Right lobe of liver (tissue), 6 donors: ENCODE data around the gene CTNND2. TPM values are rescaled to one million over a fixed set of nuclear protein-coding genes. Genes with fewer than 3 reads are reported as not detected.

Experiments
- ATAC-seq, 4 donors: fragments of 200-7000 bp; cut with Tn5 transposase; one replicate each; pipeline ENCODE4 v1.9.1; 2020; ENCODE audit warnings: mild to moderate bottlenecking in 4 of 4, moderate library complexity in 4 of 4
- DNase-seq, 3 donors: peaks; one replicate each; pipeline ENCODE4 v3.0.0-alpha.2; 2020
- H3K27ac ChIP-seq, 3 donors: fragments of 200-600 bp; one replicate each; pipeline ENCODE4 v1.8.0; 2022
- H3K27me3 ChIP-seq, 2 donors: fragments of 200-600 bp; one replicate each; pipeline ENCODE4 v1.8.0; 2022
- H3K36me3 ChIP-seq, 4 donors: fragments of 200-600 bp; sonication (generic) in 1 of 4; one replicate each; pipeline versions ENCODE4 v1.5.1 to v1.8.0; 2017 to 2022; ENCODE audit warnings: control low read depth in 1 of 4
- H3K4me1 ChIP-seq, 4 donors: fragments of 200-600 bp; sonication (generic) in 1 of 4; one replicate each; pipeline versions ENCODE4 v1.5.1 to v1.8.0; 2017 to 2022; ENCODE audit warnings: control low read depth in 1 of 4
- H3K4me3 ChIP-seq, 3 donors: fragments of 200-600 bp; one replicate each; pipeline ENCODE4 v1.8.0; 2022
- H3K9me3 ChIP-seq, 4 donors: fragments of 200-600 bp; sonication (generic) in 1 of 4; one replicate each; pipeline versions ENCODE4 v1.5.1 to v1.8.0; 2017 to 2022; ENCODE audit warnings: control low read depth in 1 of 4
- POLR2A ChIP-seq: fragments of 450-650 bp; IDR thresholded peaks from one replicate; pipeline ENCODE4 v1.6.1; 2017; ENCODE audit warnings: antibody characterized with exemption, mild to moderate bottlenecking
- WGBS: methylation state at CpG from one replicate; pipeline ENCODE4 v1.1.6; 2018; ENCODE audit warnings: low coverage, low lambda C conversion rate; ENCODE audit not compliant: insufficient coverage; ENCODE audit errors: missing lambda C conversion rate; 5-methylcytosine and 5-hydroxymethylcytosine counted together
- intact Hi-C, 2 donors: fragments of 100-400 bp; cut with DNase I; formaldehyde crosslinking; loops; one replicate each; pipeline versions ENCODE4 v1.11.2 to v1.14.1; 2022
- total RNA-seq, 6 experiments: library from RNA; depleted of rRNA in 2 of 6; stranded (reverse); fragments of >200 nt in 2 of 6; fragmentation: NEBNext Ultra II Directional in 3 of 6; extraction: Animal tissue kit (Norgen Biotek cat#: 25700) in 3 of 6; gene quantifications; one replicate each; pipeline versions ENCODE4 v1.1.0 to v1.2.4, GENCODE V29; 2016 to 2023
- TF ChIP-seq, protein P1 (sequence below), 4 donors: fragments of 200-600 bp in 3 of 4; fragments of 450-650 bp in 1 of 4; IDR thresholded peaks; one replicate each; pipeline versions ENCODE4 v1.5.1 to v1.8.0; 2016 to 2022; ENCODE audit warnings: antibody characterized with exemption in 4 of 4, mild to moderate bottlenecking in 2 of 4
- donor health status: DM: no; HTN: yes; CAD: no.
- donor health status: DM: no; HTN: no; CAD: no.
- donor health status: DM: no; HTN: no; CAD: no.
- donor health status: DM: no; HTN: yes; CAD: no.
- donor health status: DM: no; HTN: yes; CAD: no.

CTNND2 gene
- total RNA-seq, 6 experiments from 2014 or later: 0.06 to 1.5 (median 1.1) TPM

DNA sequence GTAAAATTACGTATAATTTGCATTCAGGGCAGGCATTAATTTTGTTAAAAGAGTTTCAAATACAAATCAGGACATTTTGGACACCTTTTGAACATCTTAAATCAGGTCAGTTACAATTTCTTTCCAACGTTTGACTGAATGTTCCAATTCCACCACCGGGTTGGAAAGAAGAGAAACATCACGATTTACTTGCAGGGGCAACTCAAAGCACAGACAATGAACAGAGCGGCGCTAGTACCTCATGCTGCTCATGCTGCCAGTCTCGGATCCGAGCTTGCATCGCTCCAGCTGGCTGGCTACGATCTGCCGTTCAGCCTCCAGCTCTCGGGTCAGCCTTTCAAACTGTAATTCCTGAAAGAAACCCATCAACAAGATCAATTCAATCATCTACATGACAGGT lies 339.5 kb downstream of the CTNND2 start:
- TF ChIP-seq, protein P1, sequence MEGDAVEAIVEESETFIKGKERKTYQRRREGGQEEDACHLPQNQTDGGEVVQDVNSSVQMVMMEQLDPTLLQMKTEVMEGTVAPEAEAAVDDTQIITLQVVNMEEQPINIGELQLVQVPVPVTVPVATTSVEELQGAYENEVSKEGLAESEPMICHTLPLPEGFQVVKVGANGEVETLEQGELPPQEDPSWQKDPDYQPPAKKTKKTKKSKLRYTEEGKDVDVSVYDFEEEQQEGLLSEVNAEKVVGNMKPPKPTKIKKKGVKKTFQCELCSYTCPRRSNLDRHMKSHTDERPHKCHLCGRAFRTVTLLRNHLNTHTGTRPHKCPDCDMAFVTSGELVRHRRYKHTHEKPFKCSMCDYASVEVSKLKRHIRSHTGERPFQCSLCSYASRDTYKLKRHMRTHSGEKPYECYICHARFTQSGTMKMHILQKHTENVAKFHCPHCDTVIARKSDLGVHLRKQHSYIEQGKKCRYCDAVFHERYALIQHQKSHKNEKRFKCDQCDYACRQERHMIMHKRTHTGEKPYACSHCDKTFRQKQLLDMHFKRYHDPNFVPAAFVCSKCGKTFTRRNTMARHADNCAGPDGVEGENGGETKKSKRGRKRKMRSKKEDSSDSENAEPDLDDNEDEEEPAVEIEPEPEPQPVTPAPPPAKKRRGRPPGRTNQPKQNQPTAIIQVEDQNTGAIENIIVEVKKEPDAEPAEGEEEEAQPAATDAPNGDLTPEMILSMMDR (IDR thresholded peaks at IDR 0.05): no peak
- no peak for TF ChIP-seq POLR2A
- DNase-seq (no peak), ATAC-seq (no peak)
- intact Hi-C loops: no loop called here
- Histone ChIP-seq H3K27me3 (no peaks in the 10 kb centered on the region), H3K4me1 (no peaks in the 10 kb centered on the region), H3K9me3 (no peaks in the 10 kb centered on the region), H3K27ac (no peak overlapping the region), H3K4me3 (no peak overlapping the region), H3K36me3 (no peaks in the 10 kb centered on the region)
- 67% methylated on average over 12 of the region's 12 CpGs for WGBS

- intact Hi-C loops: no loop called here
- no peaks in the 10 kb centered on the region for H3K9me3 ChIP-seq
- WGBS: 63% methylated on average over 2 of the region's 2 CpGs
- H3K27me3 ChIP-seq: no peaks in the 10 kb centered on the region
- ATAC-seq: no peak
- no peaks in the 10 kb centered on the region for H3K36me3 ChIP-seq
- H3K4me1 ChIP-seq: no peaks in the 10 kb centered on the region
- no peak overlapping the region for H3K4me3 ChIP-seq
- no peak for TF ChIP-seq POLR2A
- TF ChIP-seq, protein P1 (IDR thresholded peaks at IDR 0.05): no peak
- DNase-seq: no peak
- no peak overlapping the region for H3K27ac ChIP-seq
Observed at GRCh38 chr5:11563822-11564221, 340.4 kb downstream of the CTNND2 start.

DNA sequence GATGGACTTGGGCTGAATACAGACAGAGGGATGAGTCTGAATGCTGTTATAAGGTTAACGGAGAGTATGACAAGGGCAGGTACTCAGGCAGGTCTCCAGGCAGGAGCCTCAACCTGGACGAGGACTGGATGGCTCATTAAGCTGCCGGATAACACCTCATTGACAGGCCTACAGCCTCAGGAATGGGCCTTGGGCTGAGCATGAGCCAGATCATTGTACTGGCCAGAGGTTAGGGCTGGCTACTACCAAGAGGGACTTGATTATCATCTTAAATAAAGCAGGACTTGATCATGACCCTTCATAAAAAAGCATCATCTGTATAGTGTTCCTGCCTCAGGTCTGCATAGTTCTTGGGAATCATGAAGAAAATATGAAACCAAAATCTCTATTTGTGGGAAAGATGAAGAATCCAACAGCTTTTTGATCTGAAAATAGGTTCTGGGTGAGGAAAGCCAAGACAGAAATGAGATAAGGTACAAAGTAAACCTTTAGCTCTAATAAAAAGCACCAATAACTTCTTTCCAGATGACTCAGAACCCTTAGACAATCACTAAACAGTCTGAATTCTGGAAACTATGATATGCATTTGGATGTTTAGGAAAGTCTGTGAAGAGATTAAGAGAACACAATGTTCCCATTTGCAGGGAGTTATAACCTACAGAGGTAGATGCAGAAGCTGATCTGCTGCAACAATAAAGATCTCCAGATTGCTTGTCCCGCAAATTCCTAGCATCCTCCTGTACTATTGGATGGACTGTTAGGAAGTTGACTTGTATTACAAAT lies 343.1 kb downstream of the CTNND2 start:
- no peaks in the 10 kb centered on the region for H3K4me1 ChIP-seq
- TF ChIP-seq POLR2A: no peak
- TF ChIP-seq, protein P1 (IDR thresholded peaks at IDR 0.05): no peak
- no peaks in the 10 kb centered on the region for H3K36me3 ChIP-seq
- intact Hi-C loops: no loop called here
- 77% methylated on average over 2 of the region's 4 CpGs for WGBS
- no peaks in the 10 kb centered on the region for H3K9me3 ChIP-seq
- H3K27me3 ChIP-seq: no peaks in the 10 kb centered on the region
- ATAC-seq: no peak
- no peak overlapping the region for H3K4me3 ChIP-seq
- no peak for DNase-seq
- no peak overlapping the region for H3K27ac ChIP-seq

GRCh38 chr5:11557063-11557462 lies 347.2 kb downstream of the CTNND2 start:
- intact Hi-C loops: no loop called here
- Histone ChIP-seq H3K36me3 (no peaks in the 10 kb centered on the region), H3K4me1 (no peaks in the 10 kb centered on the region), H3K9me3 (no peaks in the 10 kb centered on the region), H3K27me3 (no peaks in the 10 kb centered on the region), H3K27ac (no peak overlapping the region), H3K4me3 (no peak overlapping the region)
- ATAC-seq (no peak), DNase-seq (no peak)
- TF ChIP-seq, protein P1 (IDR thresholded peaks at IDR 0.05): no peak
- no peak for TF ChIP-seq POLR2A
- 70% methylated on average over 3 of the region's 3 CpGs for WGBS
